Ureter (tissue), 1 donor: ENCODE data around the gene HNRNPUL1. TPM values are rescaled to one million over a fixed set of nuclear protein-coding genes. Genes with fewer than 3 reads are reported as not detected.
A peak's percentile ranks its signal among the peaks of the same experiment; 100 is the strongest.

ENCODE experiments used
- DNase-seq: peaks from one replicate; pipeline ENCODE4 v3.0.0-alpha.2; 2020; ENCODE audit warnings: low spot score
- total RNA-seq: library from RNA; stranded (reverse); gene quantifications from one replicate; pipeline ENCODE4 v1.2.4, GENCODE V29; 2023
- donor health status: DM: yes; HTN: yes; CAD: no.

Gene HNRNPUL1
- total RNA-seq, 1 donor from 2014 or later, result 183 TPM

DNA sequence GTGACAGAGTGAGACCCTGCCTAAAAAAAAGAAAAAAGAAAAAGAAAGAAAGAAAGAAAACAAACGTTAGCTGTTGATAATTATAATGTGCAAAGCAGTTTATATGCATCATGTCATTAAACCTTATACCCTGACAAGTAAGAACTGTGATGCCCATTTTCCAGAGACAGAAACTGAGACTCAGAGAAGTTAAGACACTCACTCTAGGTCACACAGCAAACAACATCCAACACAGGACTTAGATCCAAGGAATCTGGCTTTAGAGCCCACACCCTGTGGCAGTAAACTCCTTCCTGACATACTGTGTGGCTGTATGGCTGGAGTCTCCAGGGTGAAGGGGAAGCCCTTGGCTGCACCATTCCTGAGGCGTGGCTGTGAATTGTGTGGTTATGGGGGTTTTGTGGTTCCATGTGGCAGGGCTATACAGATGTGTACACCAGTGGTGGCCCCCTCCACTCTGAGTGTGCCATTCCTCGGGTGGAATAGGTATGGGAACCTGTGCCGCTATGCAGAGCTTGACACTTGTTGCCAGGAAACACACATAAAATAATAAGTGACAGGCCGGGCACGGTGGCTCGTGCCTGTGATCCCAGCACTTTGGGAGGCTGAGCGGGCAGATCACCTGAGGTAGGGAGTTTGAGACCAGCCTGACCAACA lies 29.5 kb upstream of the HNRNPUL1 start:
- no peak for DNase-seq

- DNase-seq, result no peak
These were observed 28.7 kb upstream of the HNRNPUL1 start for GRCh38 chr19:41235480-41235879.

DNA sequence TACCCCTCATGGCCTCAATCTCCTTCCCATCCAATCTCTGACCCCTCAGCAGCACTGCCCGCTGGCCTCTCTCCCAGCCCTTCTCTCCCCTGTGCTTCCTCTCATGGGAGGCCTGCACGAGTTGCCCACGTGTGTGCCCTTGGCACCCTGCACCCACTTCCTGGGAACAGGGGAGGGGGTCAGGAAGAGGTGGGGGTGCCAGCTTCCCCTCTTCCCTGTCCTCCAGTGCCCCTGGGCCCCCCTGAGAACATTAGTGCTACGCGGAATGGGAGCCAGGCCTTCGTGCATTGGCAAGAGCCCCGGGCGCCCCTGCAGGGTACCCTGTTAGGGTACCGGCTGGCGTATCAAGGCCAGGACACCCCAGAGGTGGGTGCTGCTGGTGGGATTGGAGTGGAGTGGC lies 25.9 kb upstream of the HNRNPUL1 start:
- no peak for DNase-seq

DNA sequence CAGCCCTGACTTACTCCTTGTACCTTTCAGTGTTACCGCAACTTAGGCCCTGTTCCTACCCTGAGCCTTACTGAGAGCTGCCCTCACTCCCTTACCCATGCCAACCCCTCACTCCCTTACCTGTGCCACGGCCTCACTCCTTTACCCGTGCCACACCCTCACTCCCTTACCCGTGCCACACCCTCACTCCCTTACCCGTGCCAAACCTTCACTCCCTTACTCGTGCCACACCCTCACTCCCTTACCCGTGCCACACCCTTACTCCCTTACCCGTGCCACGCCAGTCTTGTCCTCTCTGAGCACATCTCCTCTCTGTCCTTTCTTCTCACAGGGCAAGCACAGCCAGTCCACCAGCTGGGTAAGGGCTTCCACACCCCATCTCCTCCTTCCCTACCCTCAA lies 24.8 kb upstream of the HNRNPUL1 start:
- no peak for DNase-seq

DNA sequence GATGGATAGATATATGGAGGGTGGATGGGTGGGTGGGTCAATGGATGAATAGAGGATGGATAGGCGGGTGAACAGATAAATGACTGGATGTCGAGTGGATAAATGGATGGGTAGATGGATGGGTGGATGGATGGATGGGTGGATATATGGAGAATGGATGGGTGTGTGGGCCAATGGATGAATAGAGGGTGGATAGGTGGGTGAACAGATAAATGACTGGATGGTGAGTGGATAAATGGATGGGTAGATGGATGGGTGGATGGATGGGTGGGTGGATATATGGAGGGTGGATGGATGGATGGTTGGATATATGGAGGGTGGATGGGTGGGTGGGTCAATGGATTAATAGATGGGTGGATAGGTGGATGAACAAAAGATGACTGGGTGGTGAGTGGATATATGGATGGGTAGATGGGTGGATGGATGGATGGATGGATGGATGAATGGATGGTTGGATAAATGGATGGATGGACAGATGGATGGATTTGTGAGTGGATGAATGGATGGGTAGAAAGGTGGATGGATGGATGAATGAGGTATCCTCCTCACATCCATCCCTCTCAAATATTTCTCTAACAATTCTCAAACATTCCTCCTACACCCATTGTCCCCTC lies 24.1 kb upstream of the HNRNPUL1 start:
- DNase-seq, result no peak

DNA sequence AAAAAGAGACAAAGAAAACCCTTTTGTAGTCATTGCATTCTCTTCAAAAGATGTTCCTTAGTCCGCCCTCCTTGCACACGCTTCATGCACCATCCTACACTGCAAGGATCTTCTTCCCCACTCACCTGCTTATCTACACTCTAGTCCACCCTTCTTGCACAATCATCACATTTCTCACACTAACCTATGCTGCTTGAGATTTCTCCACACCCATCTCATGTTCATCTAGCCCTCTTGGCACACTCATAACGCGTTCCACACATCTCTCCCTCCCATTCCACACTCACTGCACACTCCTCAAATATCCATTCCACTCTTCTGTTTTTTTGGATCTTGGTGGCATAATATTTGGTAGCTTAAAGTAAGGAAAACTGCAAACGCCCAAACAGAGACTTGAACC lies 22.3 kb upstream of the HNRNPUL1 start:
- DNase-seq, result no peak

- DNase-seq, result no peak
These were observed 20.1 kb upstream of the HNRNPUL1 start for GRCh38 chr19:41244117-41244516.

DNA sequence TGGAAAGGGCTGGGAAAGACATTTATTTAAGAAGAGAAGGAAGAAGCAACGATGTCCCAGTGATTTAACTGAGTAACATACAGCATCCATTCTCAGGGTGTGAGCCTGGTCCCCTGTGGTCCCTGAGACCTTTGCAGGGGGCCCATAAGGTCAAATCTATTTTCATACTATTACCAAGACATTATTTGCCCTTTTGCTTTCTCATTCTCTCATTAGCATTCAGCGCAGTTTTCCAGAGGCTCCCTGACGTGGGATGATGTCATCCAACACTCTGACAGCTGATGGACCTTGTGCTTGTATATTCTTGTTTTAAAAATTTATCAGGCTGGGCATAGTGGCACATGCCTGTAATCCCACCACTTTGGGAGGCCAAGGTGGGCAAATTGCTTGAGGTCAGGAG lies 18.3 kb upstream of the HNRNPUL1 start:
- no peak for DNase-seq

- DNase-seq, result no peak
These were observed 15.3 kb upstream of the HNRNPUL1 start for GRCh38 chr19:41248895-41249294.

DNA sequence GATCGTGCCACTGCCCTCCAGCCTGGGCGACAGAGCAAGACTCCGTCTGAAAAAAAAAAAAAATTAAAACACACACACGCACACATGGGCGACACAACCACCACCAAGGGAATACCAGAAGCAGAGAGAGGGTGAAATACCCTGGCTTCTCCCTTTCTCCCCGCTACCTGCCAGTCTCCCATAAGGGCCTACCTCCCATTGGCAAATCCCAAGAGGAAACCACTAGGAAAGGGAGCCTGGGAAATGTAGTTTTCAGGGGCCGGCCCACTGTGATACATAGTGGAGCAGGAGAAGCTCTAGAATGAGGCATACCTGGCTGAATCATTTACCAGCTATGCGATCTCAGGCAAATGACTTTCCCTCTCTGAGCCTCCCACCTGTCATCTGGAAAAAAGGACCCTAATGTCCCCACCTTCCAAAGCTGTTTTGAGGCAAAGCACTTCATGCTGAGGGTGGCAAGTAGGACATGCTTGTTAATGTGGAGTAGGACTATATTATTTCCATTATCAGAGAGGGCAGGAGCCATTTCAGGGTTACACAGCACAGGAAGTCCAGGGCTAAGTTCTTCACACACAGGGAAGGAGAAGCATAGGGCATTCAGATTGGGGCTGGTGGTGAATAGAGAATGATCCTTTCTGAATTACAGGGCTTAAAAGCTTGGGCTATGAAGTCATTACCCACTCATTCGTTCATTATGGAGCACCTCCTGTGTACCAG lies 14.3 kb upstream of the HNRNPUL1 start:
- no peak for DNase-seq

GRCh38 chr19:41253660-41254059 lies 10.5 kb upstream of the HNRNPUL1 start:
- DNase-seq, result no peak

DNA sequence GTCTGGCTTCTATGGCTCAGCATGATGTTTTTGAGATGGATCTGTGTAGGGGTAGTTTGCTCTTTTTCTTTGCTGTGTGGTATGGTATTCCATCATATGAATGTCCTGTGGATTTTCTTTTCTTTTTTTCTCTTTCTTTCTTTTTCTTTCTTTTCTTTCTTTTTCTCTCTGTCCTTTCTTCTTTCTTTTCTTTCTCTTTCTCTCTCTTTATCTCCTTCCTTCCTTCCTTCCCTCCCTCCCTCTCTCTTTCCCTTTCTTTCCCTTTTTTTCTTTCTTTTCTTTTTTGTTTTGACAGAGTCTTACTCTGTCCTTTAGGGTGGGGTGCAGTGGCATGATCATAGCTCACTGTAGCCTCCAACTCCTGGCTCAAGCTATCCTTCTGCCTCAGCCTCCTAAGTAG lies 9.0 kb upstream of the HNRNPUL1 start:
- DNase-seq, result no peak

GRCh38 chr19:41261474-41262190 lies 2.5 kb upstream of the HNRNPUL1 start:
- DNase-seq, result no peak

DNA sequence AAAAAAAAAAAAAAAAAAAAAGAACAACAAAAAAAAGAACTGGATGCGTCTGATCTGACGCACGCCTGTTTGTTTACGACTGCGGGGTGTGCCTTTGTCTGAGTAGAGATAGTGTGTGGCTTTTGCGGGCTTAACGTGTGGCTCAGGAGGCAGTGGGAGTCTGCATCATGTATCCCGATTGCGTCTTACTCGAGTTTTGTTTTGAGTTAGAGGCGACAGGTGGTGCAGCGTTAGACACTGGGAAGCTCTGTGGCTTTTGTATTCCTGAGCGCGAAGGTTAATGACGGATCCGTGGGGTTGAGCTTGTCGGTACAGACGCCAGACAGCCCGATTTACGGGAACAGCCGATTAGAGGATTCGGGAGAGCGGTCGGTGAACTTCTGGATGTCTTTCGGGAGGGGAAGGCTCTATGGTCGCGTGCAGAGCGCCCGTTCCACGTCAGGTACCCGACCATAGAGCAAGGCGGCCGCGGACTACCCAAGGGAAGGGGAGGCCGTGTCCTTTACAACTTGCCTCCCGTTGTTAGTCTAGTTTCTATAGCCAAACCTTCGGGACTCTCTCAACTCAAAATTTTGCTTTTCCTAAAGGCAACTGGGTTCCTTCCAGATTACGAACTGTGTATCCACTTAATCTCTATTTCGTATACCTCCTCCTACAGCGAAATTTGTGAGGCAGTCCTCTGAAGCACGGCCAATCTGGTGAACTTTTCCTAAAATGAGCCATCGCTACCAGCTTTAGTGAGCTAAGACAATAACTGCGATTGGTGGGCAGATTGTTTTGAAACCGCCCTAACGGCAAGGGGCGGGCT lies 926 bp upstream of the HNRNPUL1 start:
- DNase-seq, result peak; percentile 72

- peak; percentile 80 for DNase-seq
These were observed 616 bp downstream of the HNRNPUL1 start for GRCh38 chr19:41264581-41265394.

DNA sequence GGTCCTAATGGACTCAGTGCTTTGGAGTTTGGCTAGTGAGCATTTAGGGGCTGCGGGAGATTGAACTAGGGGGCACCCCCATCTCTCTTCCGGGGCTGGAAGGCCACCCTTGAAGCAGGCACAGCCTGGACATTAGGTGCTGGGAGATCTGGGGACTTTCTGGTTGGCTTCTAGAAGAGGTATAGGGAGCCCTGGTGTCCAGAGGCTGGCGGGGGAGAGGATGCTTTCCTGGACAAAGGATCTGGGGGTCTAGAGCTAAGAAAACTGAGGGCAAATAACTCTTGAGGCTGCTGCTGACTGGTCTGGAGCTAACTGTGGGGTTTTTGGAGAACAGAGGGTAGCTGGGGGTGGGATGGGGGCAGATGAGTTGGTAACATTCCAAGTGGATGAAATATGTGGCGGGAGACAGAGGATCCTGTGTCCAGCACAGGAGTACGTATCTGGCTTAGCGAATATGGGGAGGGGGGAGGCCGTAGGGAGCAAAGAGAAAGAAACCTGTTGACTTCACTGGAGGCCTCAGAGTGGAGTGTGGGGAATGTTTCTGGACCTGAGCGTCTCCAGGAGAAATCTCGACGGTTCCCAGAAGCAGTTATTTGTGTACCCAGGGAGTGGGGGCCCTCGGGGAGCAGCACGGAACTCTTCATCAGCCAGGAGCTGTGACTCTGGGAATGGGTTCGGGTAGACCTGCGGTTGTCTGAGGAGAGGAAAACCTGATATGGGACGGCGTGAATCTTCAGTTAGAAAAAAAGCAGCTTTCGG lies 1.4 kb downstream of the HNRNPUL1 start:
- DNase-seq, result no peak

DNA sequence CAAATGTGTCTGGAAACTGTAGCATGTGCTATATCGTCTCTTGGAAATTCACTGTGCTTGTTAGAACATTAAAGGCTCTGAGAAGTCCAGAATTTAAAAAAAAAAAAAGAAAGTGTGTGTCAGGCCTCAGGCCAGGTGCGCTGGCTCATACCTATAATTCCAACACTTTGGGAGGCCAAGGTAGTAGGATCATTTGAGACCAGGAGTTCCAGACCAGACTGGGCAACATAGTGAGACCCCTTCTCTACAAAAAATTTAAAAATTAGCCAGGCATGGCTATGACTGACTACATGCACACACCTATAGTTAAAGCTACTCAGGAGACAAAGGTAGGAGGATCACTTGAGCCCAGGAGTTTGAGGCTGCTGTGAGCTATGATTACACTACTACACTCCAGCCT lies 4.9 kb downstream of the HNRNPUL1 start:
- no peak for DNase-seq

GRCh38 chr19:41269571-41269970 lies 5.4 kb downstream of the HNRNPUL1 start:
- DNase-seq, result no peak

DNA sequence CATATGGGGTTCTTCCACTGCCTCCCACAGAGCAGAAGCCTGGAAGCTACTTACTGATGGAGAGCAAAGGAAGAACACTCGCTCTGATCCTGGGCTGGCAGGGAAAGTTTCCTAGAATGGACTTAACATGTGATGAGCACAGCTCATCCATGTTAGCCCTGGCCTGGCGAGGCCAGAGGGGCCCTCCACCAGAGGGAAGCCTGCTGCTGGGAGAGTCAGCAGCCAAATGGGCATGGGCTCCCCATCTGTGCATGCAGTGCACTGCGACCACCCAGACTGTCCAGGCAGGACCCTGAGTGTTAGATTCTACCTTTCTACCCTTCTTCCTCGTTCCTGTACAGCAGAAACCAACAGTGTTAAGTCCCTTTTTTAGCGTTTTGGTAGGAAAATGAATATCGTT lies 8.9 kb downstream of the HNRNPUL1 start:
- no peak for DNase-seq

- DNase-seq, result no peak
These were observed 10.6 kb downstream of the HNRNPUL1 start for GRCh38 chr19:41274802-41275201.
